Left kidney (tissue), 2 donors: ENCODE measurements around the gene ST6GAL1. TPM values are rescaled to one million over a fixed set of nuclear protein-coding genes. Genes with fewer than 3 reads are reported as not detected.

Experiments used
- DNase-seq: peaks from one replicate; pipeline ENCODE4 v3.0.0-alpha.2; 2013
- polyA plus RNA-seq: library from polyadenylated mRNA; unstranded; fragments of 120-200 nt; gene quantifications from one replicate; pipeline ENCODE4 v1.2.1, GENCODE V29; 2013; ENCODE audit not compliant: insufficient read length

Gene ST6GAL1
- polyA plus RNA-seq, 1 donor, result 75.9 TPM

DNA sequence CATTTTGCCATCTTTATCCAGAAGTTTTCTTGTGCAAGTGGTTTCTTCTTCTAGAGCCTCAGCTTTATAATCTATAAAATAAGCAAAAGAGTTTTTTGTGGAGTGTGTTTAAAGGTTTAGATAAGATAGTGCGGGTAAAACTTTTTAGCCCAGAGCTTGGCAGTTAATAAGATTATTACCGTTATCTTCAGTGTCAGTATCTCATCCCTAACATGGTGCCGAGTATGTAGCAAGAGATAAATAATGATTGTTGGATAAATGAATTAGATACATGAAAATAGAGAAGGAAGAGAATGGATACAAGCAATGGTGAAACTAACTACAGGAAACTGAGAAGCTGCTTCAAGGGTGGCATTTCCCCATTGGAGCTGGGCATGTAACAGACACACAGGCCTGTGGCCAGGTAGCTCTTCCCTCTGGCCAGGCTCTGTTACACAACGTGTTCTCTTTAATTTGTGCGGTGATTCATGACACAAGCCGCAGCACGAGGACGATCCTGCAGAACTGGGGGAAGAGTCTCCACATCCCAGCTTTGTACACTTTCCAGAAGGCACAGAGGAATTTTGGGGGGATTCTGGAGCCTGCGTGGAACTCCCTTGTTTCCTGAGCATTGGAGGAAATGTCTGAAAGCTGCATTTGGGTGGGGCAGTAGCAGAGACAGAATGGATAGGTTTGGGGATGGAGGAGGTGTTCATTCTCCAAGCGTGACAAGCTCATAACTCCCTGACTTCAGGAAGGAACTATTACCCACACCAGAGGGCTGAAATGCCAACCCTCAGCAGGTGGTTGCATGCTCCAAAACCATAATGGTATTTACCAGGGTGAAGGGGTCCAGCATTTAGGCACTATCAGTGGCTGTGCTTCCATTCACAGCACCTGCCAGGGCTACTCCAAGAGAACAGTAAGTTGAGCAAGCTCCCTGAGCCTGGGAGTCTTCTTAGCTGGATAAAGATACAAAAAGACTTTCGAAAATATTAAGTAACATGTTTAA, 14.2 kb upstream of the ST6GAL1 start:
- no peak for DNase-seq

DNA sequence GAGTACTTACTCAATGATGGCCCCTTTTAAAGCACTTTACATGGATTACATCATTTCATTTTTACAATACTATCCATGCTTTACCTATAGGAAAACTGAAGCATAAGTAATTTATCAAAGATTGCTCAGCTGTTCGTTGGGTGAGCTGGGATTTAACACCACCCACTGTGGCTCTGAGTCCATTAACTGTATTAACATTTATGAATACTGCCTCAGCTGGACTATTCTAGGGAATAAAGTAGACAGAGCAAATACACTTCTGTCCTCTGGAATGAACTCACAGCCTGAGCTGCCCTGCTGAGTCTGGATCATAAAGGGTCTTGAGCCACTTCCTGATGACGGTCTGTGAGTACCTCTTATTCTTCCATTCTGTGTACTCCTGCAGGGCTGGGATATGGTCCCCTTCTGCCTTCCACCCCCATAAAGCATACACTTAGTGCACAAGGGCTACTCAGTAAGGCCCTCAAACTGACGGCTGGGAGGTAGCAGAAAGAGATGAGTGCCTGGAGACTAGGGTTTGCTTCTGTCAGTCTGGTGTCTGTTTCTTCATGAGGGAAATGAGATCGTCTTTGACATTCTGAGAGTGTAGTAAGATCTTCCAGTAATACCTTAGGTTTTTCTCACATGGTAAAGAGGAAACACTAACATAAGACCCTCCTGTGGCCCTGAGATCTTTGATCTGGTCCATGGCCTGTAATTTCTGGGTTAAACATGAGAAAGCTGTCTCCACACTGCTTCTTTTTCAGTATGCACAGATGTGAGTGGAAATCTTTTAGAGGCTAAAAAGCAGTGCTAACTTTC, 12.6 kb upstream of the ST6GAL1 start:
- no peak for DNase-seq

DNA sequence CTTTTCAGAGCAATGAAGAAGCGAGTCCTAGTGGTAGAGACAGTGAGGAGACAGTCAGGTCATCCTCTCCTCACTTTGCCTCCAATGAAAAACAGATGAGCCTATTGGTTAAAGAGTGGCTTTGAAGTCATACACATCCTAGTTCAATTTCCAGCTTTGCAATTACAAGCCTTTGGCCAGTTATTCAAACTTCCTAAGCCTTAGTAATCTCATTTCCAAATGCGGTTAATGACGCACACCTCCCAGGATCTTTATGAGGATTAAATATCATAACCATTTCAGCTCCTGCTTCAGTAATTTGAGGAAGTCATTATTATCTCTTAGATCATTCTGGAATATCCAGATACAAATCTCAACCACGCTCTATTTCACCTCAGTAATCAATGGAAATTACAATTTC, 10.0 kb upstream of the ST6GAL1 start:
- no peak for DNase-seq

GRCh38 chr3:186920796-186921195, 9.5 kb upstream of the ST6GAL1 start:
- DNase-seq, result no peak

GRCh38 chr3:186921578-186921977, 8.7 kb upstream of the ST6GAL1 start:
- DNase-seq, result no peak

GRCh38 chr3:186922224-186922623, 8.1 kb upstream of the ST6GAL1 start:
- no peak for DNase-seq

- no peak for DNase-seq
Observed at GRCh38 chr3:186922790-186923189, 7.5 kb upstream of the ST6GAL1 start.

DNA sequence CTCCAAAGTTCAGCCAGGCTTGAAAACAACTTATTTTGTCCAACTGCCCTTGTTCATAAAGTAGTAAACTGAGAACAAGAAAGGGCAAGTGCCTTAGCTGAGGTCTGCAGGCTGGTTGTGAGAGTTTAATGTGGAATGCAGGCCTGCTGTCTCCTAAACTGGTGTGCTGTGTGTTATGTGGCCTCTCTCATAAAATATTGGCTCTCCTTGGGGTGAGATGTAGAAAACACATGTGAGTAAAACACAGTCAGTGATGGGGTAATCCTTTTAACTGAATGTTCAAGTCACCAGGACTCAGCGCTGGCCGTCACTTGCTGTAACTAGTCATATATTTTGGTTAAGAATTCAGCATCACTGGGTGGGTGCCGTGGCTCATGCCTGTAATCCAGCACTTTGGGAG, 7.1 kb upstream of the ST6GAL1 start:
- no peak for DNase-seq

GRCh38 chr3:186925826-186926225, 4.5 kb upstream of the ST6GAL1 start:
- DNase-seq, result no peak

DNA sequence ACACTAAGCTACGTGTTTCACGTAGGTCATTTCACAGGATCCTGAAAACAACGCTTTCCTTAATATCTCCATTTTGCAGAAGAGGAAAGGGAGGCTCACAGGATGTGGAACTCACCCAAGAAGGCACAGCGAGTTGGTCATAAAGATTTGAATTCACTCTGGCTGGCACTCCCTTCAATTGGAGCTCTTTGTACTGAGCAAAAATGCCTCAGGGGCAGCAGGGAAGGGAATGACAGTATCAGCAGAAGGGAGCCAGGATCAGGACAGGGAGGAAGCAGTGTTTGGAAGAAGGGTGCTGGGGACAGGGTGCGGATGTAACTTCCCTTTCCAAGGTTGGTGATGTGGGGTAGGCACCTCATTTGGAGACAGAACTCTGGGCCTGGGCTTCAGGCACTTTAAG, 1.1 kb upstream of the ST6GAL1 start:
- DNase-seq, result no peak

- no peak for DNase-seq
Observed at GRCh38 chr3:186929685-186930084, 641 bp upstream of the ST6GAL1 start.

- peak; percentile 68 for DNase-seq
Observed at GRCh38 chr3:186930641-186931531, 560 bp downstream of the ST6GAL1 start.

GRCh38 chr3:186931532-186932280, 1.4 kb downstream of the ST6GAL1 start:
- peak; percentile 75 for DNase-seq

DNA sequence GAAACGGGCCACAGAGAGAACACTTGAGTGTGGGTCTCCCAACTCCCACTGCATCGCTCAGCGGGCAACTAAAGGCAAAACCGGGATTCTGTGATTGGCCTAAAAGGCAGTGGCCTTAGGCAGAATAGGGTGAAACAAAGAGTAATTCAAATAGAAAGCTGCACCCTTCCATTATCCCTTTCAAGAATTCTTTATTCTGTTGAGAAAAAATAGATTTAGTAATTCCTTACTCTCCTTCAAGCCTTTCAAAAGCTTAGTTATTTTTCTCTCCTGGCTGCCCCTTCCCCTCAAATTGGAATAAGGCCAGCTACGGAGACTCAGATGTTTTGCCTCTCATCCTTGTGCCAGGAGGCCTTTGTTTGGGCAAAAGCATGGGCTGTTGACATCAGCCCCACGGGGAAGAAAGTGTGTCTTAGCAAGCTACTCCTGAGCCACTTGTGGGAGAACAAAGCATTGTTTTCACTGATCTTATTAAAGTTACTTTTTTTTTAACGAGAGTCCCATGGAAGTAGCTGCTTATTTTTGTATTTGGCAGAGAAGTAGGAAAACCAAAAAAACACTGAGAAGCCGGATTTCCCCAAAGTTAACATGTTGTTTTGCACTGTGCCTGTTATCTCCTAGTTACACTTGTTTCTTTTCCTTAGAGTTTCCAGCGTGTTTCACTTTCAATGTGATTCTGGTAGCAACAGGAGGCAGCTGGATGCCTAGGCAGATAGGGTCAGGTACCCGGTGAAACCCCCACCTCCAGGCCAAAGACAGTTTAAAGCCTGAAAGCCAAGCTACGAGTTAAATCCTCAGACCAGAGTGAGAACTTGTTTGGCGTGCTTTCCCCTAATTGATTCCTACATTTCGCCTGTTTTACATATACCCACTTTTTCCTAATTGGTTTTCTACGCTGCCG, 2.2 kb downstream of the ST6GAL1 start:
- peak; percentile 46 for DNase-seq

GRCh38 chr3:186933816-186934215, 3.5 kb downstream of the ST6GAL1 start:
- DNase-seq, result no peak

- no peak for DNase-seq
Observed at GRCh38 chr3:186935133-186935532, 4.8 kb downstream of the ST6GAL1 start.

DNA sequence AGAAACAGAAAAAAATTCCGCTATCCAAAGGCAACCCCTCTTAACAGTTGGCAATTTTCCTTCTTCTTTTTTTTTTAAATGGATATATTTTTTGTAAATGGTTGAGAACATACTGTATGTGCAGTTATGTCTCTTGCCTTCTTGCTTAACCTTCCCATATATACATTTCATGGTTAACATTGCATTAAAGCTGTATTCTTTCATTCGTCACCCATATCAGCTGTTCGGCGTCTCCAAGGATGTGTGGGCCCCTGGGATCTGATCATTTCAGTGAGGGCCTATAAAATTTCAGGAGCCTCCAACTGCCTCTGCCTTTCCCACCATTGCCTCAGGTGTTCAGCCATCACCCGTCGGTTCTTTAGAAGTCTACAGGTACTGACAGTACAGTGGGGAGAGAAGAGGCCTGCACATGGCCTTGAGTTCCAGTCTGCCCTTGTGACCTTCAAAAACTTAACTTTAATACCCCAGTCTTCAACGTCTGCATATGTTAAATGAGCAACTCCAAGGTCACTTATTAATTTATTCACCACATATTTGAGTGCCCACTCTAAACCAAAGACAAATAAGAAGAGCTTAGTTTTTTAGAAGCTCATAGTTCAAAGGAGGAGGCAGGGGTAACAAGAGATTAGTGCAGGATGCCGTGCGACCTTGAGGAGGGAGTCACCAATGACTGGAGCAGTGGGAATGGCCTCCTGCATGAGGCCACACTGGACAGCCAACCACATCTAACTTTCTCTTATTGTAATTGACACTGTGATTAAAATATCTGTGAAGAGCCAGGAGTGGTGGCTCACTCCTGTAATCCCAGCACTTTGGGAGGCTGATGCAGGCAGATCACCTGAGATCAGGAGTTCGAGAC, 6.9 kb downstream of the ST6GAL1 start:
- no peak for DNase-seq

DNA sequence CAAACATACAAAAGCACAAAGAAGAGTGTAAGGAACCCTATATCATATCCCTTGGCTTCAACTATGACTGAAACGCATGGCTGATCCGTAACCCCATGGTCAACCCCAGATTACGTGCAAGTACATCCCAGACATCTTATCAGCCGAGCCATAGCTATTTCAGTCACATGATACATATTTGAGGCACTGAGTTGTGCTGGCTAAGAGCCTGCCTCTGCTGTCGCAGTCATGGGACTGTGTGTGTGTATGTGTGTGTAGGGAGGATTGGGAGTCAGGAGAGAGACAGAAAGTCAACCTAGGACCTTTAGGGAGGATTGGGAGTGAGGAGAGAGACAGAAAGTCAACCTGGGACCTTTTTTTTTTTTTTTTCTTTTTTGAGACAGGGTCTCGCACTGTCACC, 8.4 kb downstream of the ST6GAL1 start:
- DNase-seq, result no peak

- DNase-seq, result no peak
Observed at GRCh38 chr3:186939536-186939935, 9.2 kb downstream of the ST6GAL1 start.
